ENCODE results near the gene HDAC4.

Gene HDAC4

DNA sequence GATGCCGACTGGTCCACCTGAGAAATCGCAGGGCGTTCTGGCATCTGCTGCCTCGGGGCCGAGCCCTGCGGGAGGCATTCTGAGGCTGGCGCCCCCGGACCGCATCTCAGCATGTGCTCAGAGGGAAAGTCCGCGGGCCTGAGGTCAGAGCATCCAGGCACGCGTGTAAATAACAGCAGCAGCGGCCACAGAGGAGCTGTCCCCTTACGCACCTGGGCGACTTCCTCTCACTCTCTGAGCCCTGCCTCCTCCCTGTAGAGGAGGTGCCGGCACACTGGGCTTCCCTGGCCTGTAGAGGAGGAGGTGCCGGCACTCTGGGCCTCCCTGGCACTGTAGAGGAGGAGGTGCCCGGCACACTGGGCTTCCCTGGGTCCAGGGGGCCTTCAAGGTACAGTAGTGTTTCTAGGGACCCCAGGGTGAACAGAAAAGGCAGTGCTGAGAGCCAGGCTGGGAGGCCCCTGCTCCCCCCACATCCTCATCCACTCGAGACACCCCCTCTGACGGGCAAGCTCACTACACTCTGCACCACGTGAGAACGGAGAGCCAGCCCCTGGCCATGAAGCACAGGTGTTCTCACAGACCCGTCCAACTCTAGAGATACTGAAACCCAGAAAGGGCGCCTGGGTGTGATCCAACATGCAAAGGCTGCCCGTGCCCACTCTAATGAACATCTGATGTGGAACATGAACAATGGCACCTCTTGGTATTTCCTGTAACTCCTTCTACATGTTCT, 263.5 kb downstream of the HDAC4 start:
- Mint-ChIP-seq H3K4me3 (peak overlapping the region; percentile 69 to 74), H3K27me3 (no peaks in the 10 kb centered on the region), H3K27ac (peak overlapping the region; percentile 16 to 62), H3K9me3 (no peaks in the 10 kb centered on the region), H3K36me3 (ENCODE audit: insufficient read depth) (peaks cover 39% of the 10 kb centered on the region), H3K4me1 (ENCODE audit: low read depth in 2 of 2) (peaks cover 21 to 22% of the 10 kb centered on the region in 2 donors)
- ATAC-seq (replicated peaks) = peak; percentile 69
- DNase-seq = peak; percentile 6 to 13 (median 12)

DNA sequence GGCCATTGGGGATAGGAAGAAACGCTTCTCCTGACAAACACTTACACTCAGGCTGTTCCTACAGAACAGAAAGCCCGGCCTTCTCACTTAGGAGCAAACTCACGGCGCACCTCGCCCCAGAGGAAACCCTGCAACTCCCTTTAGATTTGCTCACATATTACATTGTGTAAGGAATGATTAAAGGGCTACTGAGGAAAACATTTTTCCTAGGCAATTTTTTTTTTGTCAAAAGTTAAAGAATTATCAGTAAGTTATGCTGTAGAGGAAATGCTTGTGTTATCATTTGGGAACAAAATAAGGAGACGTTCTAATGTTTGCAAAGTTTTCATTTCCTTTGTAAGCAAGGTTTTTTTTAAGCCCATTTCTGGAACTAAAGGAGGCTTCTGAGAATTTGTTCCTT, 264.1 kb downstream of the HDAC4 start:
- Mint-ChIP-seq H3K9me3 (no peaks in the 10 kb centered on the region), H3K4me3 (peak overlapping the region in 1 of 2 donors; percentile 74)
- DNase-seq = no peak

DNA sequence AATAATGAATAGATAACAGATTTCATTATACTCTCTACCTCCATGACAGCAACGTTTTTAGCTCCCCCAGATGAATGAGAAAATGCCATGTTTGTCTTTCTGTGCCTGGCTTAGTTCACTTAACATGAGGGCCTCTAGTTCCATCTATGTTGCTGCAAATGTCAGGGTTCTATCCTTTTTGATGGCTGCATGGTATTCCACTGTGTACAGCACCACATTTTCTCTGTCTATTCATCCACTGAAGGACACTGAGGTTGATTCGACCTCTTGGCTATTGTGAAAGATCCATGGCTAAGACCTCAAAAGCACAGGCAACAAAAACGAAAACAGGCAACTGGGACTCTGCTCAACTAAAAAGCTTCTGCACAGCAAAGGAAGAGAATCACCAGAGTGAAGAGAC, 264.6 kb downstream of the HDAC4 start:
- peak overlapping the region in 1 of 2 donors; percentile 6 for H3K4me3 Mint-ChIP-seq
- no peaks in the 10 kb centered on the region for H3K27me3 Mint-ChIP-seq
- H3K9me3 Mint-ChIP-seq = no peaks in the 10 kb centered on the region
- H3K36me3 Mint-ChIP-seq (ENCODE audit: insufficient read depth) = peaks cover 42% of the 10 kb centered on the region
- H3K27ac Mint-ChIP-seq = no peak overlapping the region
- DNase-seq (no peak), ATAC-seq (replicated peaks) (no peak)
- H3K4me1 Mint-ChIP-seq (ENCODE audit: low read depth in 2 of 2) = peaks cover 21 to 22% of the 10 kb centered on the region in 2 donors

More for the DNA sequence above, 264.1 kb downstream of the HDAC4 start:
- H3K36me3 Mint-ChIP-seq (ENCODE audit: insufficient read depth) = peaks cover 42% of the 10 kb centered on the region
- H3K27ac Mint-ChIP-seq = no peak overlapping the region
- ATAC-seq (replicated peaks) = no peak
- H3K27me3 Mint-ChIP-seq = no peaks in the 10 kb centered on the region
- peaks cover 21 to 22% of the 10 kb centered on the region in 2 donors for H3K4me1 Mint-ChIP-seq (ENCODE audit: low read depth in 2 of 2)

DNA sequence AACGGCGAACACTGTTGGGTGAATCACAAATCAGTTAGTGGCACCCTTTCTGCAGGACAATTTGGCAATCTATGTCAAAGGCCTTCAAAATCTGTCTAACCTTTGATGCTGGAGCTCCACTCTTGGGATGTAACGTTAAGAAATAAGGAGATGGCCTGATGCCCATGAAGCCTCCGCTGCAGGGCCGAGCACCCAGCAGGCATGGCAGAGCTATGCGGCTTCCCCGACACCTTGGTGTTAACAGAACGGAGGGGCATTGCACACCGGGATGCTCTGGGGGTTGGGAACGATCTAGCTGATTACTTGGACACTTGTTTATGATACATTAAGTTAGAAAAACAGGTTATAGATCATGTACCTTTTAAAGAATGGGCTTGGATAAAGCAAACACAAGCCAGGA, 265.3 kb downstream of the HDAC4 start:
- Mint-ChIP-seq H3K27me3 (no peaks in the 10 kb centered on the region), H3K9me3 (no peaks in the 10 kb centered on the region), H3K4me1 (ENCODE audit: low read depth in 2 of 2) (peaks cover 21 to 22% of the 10 kb centered on the region in 2 donors), H3K36me3 (ENCODE audit: insufficient read depth) (peaks cover 42% of the 10 kb centered on the region), H3K27ac (no peak overlapping the region), H3K4me3 (no peak overlapping the region)
- ATAC-seq (replicated peaks) (no peak), DNase-seq (no peak)

DNA sequence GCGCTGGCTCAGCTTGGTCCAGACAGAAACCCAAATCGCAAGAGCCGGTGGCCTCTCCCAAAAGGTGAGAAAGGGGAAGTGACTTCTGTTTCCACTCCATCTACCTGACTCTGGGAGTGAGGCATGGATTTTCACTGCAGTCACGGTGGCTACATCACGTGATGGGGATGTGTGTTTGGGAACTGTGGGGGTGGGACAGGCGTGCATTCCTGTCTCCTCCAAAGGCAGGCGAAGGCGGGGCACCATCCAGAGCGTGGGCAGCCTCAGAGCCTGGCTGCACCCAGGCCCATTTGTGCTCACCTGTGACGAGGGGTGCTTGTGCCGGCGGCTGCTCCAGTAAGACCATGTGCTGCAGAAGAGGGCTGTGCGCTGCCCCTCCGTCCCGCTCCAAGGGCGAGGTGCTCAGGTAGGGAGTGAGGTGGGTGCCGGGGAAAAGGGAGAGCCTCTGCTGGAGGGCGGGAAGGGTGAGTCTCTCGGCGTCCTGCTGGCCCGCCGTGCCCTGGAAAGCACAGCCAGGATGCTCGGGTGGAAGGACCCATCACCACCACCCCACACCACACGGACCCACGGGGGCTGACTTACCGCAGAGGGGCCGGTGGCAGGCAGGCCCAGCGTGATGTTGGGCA, 266.8 kb downstream of the HDAC4 start:
- Mint-ChIP-seq H3K36me3 (ENCODE audit: insufficient read depth) (peaks cover 41% of the 10 kb centered on the region), H3K4me3 (no peak overlapping the region)
- ATAC-seq (replicated peaks) = no peak

DNA sequence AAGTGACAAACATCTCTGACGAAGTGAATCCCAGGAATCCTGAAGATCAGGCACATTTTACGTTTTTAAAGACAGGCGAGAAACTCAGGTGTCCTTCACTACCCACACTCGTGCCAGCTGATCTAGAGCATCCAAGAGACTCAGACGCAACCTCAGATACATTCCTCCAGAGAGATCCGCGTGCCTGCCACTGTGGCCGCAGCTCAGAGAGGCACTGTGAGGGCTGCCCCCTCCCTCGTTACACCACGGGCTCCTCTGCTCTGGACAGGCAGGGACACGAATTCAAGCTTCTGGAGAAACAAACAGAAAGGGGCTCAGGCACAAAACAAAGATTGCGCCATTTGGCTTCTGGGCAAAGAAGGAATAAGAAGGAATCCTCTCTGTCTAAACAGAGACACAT, 268.0 kb downstream of the HDAC4 start:
- Mint-ChIP-seq H3K36me3 (ENCODE audit: insufficient read depth) (peaks cover 44% of the 10 kb centered on the region), H3K4me3 (no peak overlapping the region)
- ATAC-seq (replicated peaks) = no peak

More for the DNA sequence above, 266.8 kb downstream of the HDAC4 start:
- Mint-ChIP-seq H3K9me3 (no peaks in the 10 kb centered on the region), H3K27ac (no peak overlapping the region), H3K4me1 (ENCODE audit: low read depth in 2 of 2) (peaks cover 18% of the 10 kb centered on the region in 2 donors), H3K27me3 (no peaks in the 10 kb centered on the region)
- DNase-seq = no peak

DNA sequence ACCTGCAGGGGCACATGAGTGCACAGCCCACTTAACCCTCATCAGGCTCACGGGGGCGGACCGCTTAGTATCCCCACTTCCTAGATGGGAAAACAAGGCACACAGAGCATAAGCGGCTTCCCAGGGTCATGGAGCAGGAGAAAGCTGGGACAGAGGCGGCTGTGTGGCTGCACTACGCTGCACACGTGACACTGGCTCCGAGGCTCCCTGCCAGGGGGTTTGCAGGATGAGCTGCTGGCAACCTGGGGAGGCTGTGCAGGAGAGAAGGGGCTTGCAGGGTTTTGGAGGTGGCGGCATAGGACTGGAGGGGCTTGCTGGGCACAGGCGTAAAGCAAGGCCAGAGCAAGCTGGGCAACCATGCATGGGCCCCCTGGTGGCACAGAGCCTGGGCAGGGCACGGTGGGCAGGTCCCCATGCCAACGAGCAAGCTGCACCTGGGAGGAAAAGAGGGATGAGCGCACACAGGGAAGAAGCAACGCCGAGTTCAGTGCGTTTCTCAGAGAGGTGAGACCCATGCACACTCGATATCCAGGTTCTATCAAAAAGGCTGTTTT, 268.6 kb downstream of the HDAC4 start:
- Mint-ChIP-seq H3K27me3 (no peaks in the 10 kb centered on the region), H3K4me1 (ENCODE audit: low read depth in 2 of 2) (peaks cover 1 to 3% of the 10 kb centered on the region in 2 donors), H3K36me3 (ENCODE audit: insufficient read depth) (peaks cover 50% of the 10 kb centered on the region), H3K4me3 (no peak overlapping the region), H3K27ac (no peak overlapping the region), H3K9me3 (no peaks in the 10 kb centered on the region)
- no peak for DNase-seq
- no peak for ATAC-seq (replicated peaks)

More for the DNA sequence above, 268.0 kb downstream of the HDAC4 start:
- DNase-seq = no peak
- Mint-ChIP-seq H3K27me3 (no peaks in the 10 kb centered on the region), H3K4me1 (ENCODE audit: low read depth in 2 of 2) (peaks cover 7 to 9% of the 10 kb centered on the region in 2 donors), H3K27ac (peak overlapping the region in 1 of 2 donors; percentile 32), H3K9me3 (no peaks in the 10 kb centered on the region)

DNA sequence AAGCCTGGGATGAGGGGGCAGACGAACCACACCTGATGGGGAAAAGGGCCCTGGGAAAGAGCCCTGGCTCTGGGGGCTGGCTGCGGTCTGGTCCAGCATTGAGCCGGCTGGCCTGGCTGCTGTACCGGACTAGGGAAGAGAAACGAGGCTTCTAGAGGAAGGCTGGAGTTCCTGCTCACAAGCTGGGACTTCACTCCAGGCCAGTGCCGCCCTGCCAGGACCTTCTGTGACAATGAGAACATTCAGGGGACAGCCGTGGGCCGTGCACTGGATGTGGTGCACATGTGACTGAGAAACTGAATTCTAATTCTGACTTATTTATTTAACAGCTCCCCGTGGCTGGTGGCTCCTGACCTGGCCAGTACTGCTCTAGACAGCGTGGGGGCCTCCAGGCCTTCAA, 269.3 kb downstream of the HDAC4 start:
- no peaks in the 10 kb centered on the region for H3K9me3 Mint-ChIP-seq

DNA sequence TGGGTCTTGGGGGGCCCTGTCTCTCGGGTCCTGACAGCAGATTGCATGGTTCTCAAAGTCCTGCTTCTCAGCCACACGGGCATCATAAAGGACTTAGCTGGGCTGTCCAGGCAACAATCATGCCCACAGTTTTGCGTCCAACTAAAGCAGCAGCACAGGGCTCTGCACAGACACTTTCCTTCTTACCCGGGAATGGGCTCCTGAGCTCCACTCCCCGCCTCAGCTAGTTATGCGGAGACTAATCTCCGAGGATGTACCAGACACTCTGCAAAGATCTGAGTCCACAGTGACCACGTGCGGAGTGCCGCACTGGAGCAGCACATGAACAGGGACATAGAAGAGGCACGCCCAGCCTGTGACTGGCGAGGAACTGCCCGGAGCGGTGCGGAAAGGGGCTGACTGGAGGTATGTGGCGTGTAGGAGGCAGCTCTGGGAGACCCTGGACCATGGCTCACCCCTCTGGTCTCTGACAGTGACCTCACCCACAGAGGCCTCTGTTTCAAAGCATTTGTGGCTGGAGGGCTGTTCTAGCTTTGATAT, 270.0 kb downstream of the HDAC4 start:
- H3K27ac Mint-ChIP-seq = peak overlapping the region in 1 of 2 donors; percentile 73
- H3K4me1 Mint-ChIP-seq (ENCODE audit: low read depth in 2 of 2) = no peaks in the 10 kb centered on the region
- no peak for ATAC-seq (replicated peaks)
- no peaks in the 10 kb centered on the region for H3K27me3 Mint-ChIP-seq
- no peak overlapping the region for H3K4me3 Mint-ChIP-seq
- peaks cover 55% of the 10 kb centered on the region for H3K36me3 Mint-ChIP-seq (ENCODE audit: insufficient read depth)
- DNase-seq = no peak
- no peaks in the 10 kb centered on the region for H3K9me3 Mint-ChIP-seq

More for the DNA sequence above, 269.3 kb downstream of the HDAC4 start:
- Mint-ChIP-seq H3K36me3 (ENCODE audit: insufficient read depth) (peaks cover 56% of the 10 kb centered on the region), H3K4me1 (ENCODE audit: low read depth in 2 of 2) (peaks cover 0 to 3% of the 10 kb centered on the region in 2 donors), H3K27me3 (no peaks in the 10 kb centered on the region), H3K27ac (no peak overlapping the region), H3K4me3 (no peak overlapping the region)
- ATAC-seq (replicated peaks) = no peak
- no peak for DNase-seq

DNA sequence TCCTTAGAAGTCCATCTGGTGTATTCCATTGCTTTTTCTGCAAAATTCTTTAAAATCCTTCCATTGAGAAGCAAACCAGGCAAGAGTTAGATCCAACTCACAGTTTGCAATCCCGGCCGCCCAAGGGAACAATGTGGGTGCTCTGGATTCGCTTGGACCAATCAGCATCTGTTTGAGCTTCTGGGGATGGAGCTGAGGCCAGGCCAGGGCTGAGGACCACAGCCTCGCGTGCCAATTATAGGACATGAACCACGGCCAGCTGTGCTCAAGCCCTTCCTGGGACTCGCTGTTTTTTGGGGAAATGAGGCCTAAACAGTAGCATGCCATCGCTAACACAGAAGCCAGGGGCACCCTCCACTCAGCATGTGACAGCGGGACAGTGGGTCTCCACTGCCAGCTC, 270.8 kb downstream of the HDAC4 start:
- H3K27ac Mint-ChIP-seq = peak overlapping the region in 1 of 2 donors; percentile 73
- H3K4me1 Mint-ChIP-seq (ENCODE audit: low read depth in 2 of 2) = no peaks in the 10 kb centered on the region
- H3K4me3 Mint-ChIP-seq = no peak overlapping the region
- no peak for DNase-seq
- H3K36me3 Mint-ChIP-seq (ENCODE audit: insufficient read depth) = peaks cover 57% of the 10 kb centered on the region
- H3K9me3 Mint-ChIP-seq = no peaks in the 10 kb centered on the region
- H3K27me3 Mint-ChIP-seq = no peaks in the 10 kb centered on the region
- ATAC-seq (replicated peaks) = no peak

DNA sequence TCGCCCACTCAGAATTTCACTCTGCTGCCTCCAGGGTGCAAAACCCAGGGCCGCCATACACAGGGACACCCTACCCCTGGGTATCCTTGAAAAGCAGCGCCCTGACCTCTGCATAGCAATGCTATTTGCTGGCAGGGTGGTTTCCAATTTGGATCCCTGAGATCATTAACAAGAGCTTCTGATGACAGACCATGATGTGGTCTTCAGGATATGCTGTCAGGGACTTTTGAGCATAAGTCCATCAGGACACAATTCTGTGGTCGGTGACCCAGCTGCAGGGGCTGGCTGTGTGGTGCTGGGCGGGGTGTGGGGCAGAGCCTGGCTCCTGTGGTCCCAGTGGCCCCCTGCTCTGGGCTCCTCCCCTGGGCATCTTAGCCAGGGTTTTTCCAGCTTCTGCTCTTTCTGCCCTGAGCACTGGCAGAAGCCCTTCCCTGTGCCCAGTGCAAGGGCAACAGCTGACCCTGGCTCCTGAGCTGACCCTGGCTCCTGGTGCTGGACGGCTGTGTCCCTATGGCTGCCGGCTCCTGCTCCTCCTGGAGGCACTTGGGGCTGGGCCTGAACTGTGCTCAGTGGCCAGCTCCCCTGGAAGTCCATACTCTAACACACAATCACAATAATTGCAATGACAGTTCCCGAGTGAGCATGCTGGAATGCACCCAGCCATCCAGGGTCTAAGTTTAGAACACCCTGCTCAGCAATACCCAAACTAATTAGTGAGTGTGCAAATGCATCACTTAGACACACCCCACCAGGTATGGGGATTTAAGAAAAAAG, 271.5 kb downstream of the HDAC4 start:
- Mint-ChIP-seq H3K4me3 (no peak overlapping the region), H3K9me3 (no peaks in the 10 kb centered on the region), H3K36me3 (ENCODE audit: insufficient read depth) (peaks cover 59% of the 10 kb centered on the region), H3K27me3 (no peaks in the 10 kb centered on the region), H3K27ac (no peak overlapping the region), H3K4me1 (ENCODE audit: low read depth in 2 of 2) (no peaks in the 10 kb centered on the region)
- ATAC-seq (replicated peaks) = no peak
- DNase-seq = no peak

DNA sequence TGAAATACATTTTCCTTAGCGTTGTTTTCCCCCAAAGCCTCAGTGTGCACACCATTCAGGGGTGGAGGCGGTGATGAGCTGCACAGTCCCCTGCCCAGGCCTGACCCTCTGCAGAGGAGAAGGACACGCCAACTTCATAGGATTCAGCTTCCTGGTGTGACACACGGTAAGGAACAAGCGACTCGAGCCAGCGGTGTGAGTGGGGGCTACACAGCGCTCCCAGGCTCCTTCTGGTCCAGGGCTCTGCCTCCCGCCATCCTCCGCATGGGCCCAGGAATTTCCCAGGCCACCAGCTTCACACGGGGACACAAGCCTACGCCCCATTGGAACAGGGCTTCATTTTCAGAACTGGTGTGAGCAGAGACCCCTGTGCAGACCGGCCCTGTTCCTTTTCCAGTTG, 272.1 kb downstream of the HDAC4 start:
- no peak for ATAC-seq (replicated peaks)
- Mint-ChIP-seq H3K36me3 (ENCODE audit: insufficient read depth) (peaks cover 59% of the 10 kb centered on the region), H3K27ac (no peak overlapping the region), H3K9me3 (no peaks in the 10 kb centered on the region), H3K27me3 (no peaks in the 10 kb centered on the region), H3K4me3 (no peak overlapping the region), H3K4me1 (ENCODE audit: low read depth in 2 of 2) (no peaks in the 10 kb centered on the region)
- no peak for DNase-seq

DNA sequence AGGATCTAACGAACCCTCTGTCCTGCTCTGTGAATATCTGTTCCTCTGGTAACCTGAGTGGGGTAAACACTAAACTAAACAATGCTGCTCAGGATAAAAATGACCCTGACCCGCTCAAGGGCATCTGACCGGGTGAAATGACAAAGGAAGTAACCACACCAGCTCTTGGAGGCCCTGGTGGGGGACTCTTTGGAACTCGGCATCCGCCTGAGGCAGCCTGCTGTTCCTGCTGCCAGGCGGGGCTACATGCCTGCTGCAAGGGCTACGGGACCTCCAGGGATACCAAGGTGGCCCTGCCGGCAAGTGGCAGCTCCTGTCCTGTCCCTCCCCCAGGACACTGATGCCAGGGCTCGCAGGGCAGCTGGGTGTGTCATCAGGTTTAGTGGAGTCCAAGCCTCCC, 273.3 kb downstream of the HDAC4 start:
- Mint-ChIP-seq H3K27me3 (no peaks in the 10 kb centered on the region), H3K36me3 (ENCODE audit: insufficient read depth) (peaks cover 50% of the 10 kb centered on the region), H3K9me3 (no peaks in the 10 kb centered on the region), H3K4me1 (ENCODE audit: low read depth in 2 of 2) (no peaks in the 10 kb centered on the region), H3K27ac (no peak overlapping the region), H3K4me3 (no peak overlapping the region)
- no peak for ATAC-seq (replicated peaks)
- DNase-seq = no peak
